OCI-LY1 (cell line): ENCODE measurements around the gene LSAMP.
A peak's percentile ranks its signal among the peaks of the same experiment; 100 is the strongest.

Experiments used
- H2AFZ ChIP-seq: fragments of 200-600 bp; sonication (generic), shearing (Covaris generic); 2 replicates; pipeline ENCODE4 v1.6.0; 2014; ENCODE audit warnings: antibody characterized with exemption, mild to moderate bottlenecking, low read length
- H3F3A ChIP-seq: fragments of 200-600 bp; sonication (generic), shearing (Covaris generic); 2 replicates; pipeline ENCODE4 v1.6.0; 2014; ENCODE audit warnings: mild to moderate bottlenecking, antibody characterized with exemption, low read length, moderate library complexity; ENCODE audit not compliant: insufficient read depth
- H3K27ac ChIP-seq: fragments of 200-600 bp; sonication (generic); 2 replicates; pipeline ENCODE4 v1.5.1; 2014; ENCODE audit warnings: low read length, mixed run types, mild to moderate bottlenecking, low read depth; ENCODE audit not compliant: poor library complexity, severe bottlenecking
- H3K27me3 ChIP-seq: fragments of 200-600 bp; sonication (generic); 2 replicates; pipeline ENCODE4 v1.6.0; 2014; ENCODE audit warnings: antibody characterized with exemption, mild to moderate bottlenecking, low read length, moderate library complexity; ENCODE audit not compliant: insufficient read depth
- H3K36me3 ChIP-seq: fragments of 200-600 bp; sonication (generic); 2 replicates; pipeline ENCODE4 v1.6.1; 2014; ENCODE audit warnings: mild to moderate bottlenecking, antibody characterized with exemption, low read length, moderate library complexity, mixed read lengths; ENCODE audit not compliant: insufficient read depth
- H3K4me1 ChIP-seq: fragments of 200-600 bp; sonication (generic); 2 replicates; pipeline ENCODE4 v1.5.1; 2014; ENCODE audit warnings: mild to moderate bottlenecking, low read length, moderate library complexity; ENCODE audit not compliant: insufficient read depth, severe bottlenecking
- H3K4me2 ChIP-seq: fragments of 200-600 bp; sonication (generic), shearing (Covaris generic); 2 replicates; pipeline ENCODE4 v1.6.1; 2014; ENCODE audit warnings: low read length
- H3K4me3 ChIP-seq: fragments of 200-600 bp; sonication (generic); 2 replicates; pipeline ENCODE4 v1.5.1; 2014; ENCODE audit warnings: low read length, low read depth, mild to moderate bottlenecking, mixed read lengths; ENCODE audit not compliant: poor library complexity, severe bottlenecking
- H3K79me2 ChIP-seq: fragments of 200-600 bp; shearing (Covaris generic); 2 replicates; pipeline ENCODE4 v1.6.1; 2016; ENCODE audit warnings: mixed run types, low read length, mixed read lengths; ENCODE audit not compliant: insufficient read depth
- H3K9ac ChIP-seq: fragments of 200-600 bp; sonication (generic), shearing (Covaris generic); 2 replicates; pipeline ENCODE4 v1.6.1; 2014; ENCODE audit warnings: mild to moderate bottlenecking, low read length, mixed read lengths
- H3K9me2 ChIP-seq: fragments of 200-600 bp; sonication (generic), shearing (Covaris generic); 2 replicates; pipeline ENCODE4 v1.6.1; 2014; ENCODE audit warnings: low read depth, mild to moderate bottlenecking, low read length, mixed read lengths
- H3K9me3 ChIP-seq: fragments of 200-600 bp; shearing (Covaris generic); 2 replicates; pipeline ENCODE4 v1.6.1; 2014; ENCODE audit warnings: low read length, mixed read lengths
- H4K20me1 ChIP-seq: fragments of 200-600 bp; sonication (generic), shearing (Covaris generic); 2 replicates; pipeline ENCODE4 v1.6.0; 2016; ENCODE audit warnings: mild to moderate bottlenecking, low read length; ENCODE audit not compliant: insufficient read depth
- EZH2 ChIP-seq: fragments of 200-600 bp; sonication (generic), shearing (Covaris generic); IDR thresholded peaks from 2 replicates; pipeline ENCODE4 v1.8.0; 2017; ENCODE audit warnings: borderline replicate concordance, mixed run types, mild to moderate bottlenecking, antibody characterized with exemption, low read length, moderate library complexity, mixed read lengths
- TF ChIP-seq, protein P1 (sequence below): fragments of 200-600 bp; sonication (generic), shearing (Covaris generic); IDR thresholded peaks from 2 replicates; pipeline ENCODE4 v1.5.1; 2017; ENCODE audit warnings: mild to moderate bottlenecking, antibody characterized with exemption, low read length, moderate library complexity, mixed read lengths

LSAMP gene

DNA sequence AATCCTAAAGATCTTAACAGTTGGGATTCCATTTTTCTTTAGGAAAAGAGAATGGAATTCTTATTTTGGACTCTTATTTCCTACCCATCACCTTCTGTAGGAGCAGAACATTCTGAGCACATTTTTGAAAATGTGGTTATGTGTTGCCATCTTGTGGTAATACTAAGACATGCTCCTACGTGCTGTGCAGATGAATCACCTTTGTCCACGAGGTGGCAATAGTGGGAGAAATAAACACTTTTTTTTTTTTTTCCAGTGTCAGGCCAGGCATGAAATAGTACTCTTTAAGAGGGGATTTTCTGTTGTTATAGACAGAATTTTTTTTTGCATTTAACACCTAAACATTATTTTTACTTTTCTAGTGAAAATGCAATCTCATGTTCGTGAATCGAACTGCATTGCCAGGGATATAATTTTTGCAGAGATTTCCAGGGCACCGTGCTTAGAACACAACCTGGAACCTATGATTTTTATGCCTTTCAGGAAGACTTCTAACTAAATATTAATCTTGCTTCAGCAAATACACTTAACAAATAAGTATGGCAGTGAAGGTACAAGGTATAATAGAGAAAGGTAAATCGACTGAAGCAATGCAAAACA is 625.4 kb downstream of the LSAMP start:
- H2AFZ ChIP-seq: no peak overlapping the region
- H3K36me3 ChIP-seq: no peaks in the 10 kb centered on the region

DNA sequence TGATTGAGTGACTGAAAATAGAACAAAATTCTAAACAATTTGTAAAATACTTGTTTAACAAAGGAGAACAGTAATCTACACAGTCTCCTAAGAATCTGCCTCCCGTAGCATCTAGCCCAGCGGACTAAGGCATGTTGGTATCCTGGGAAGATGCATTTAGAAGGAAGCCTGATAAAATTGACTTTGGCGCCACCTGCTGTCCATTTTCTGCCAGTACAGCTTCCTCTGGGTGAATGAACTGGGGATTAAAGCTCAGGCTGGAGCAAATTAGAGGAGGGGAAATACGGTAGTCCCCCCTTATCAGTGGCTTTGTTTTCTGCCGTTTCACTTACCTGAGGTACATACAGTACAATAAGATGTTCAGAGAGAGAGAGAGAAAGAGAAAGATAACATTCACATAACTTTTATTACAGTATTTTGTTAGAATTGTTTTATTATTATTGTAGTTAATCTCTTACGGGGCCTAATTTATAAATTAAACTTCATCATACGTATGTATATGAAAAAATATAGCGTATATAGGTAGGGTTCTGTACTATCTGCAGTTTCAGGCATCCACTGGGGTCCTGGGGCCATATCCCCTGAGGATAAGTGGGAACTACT is 630.4 kb downstream of the LSAMP start:
- H3K79me2 ChIP-seq: no peaks in the 10 kb centered on the region
- no peaks in the 10 kb centered on the region for H3K4me1 ChIP-seq
- no peak for TF ChIP-seq EZH2
- TF ChIP-seq, protein P1, sequence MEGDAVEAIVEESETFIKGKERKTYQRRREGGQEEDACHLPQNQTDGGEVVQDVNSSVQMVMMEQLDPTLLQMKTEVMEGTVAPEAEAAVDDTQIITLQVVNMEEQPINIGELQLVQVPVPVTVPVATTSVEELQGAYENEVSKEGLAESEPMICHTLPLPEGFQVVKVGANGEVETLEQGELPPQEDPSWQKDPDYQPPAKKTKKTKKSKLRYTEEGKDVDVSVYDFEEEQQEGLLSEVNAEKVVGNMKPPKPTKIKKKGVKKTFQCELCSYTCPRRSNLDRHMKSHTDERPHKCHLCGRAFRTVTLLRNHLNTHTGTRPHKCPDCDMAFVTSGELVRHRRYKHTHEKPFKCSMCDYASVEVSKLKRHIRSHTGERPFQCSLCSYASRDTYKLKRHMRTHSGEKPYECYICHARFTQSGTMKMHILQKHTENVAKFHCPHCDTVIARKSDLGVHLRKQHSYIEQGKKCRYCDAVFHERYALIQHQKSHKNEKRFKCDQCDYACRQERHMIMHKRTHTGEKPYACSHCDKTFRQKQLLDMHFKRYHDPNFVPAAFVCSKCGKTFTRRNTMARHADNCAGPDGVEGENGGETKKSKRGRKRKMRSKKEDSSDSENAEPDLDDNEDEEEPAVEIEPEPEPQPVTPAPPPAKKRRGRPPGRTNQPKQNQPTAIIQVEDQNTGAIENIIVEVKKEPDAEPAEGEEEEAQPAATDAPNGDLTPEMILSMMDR: peak; percentile 92
- H4K20me1 ChIP-seq: no peaks in the 10 kb centered on the region
- H3K9me2 ChIP-seq: no peaks in the 10 kb centered on the region
- H3K27me3 ChIP-seq: no peaks in the 10 kb centered on the region
- no peaks in the 10 kb centered on the region for H3F3A ChIP-seq
- no peaks in the 10 kb centered on the region for H3K36me3 ChIP-seq
- H3K9me3 ChIP-seq: no peaks in the 10 kb centered on the region
- H3K9ac ChIP-seq: no peak overlapping the region
- H2AFZ ChIP-seq: no peak overlapping the region
- H3K4me3 ChIP-seq: no peak overlapping the region
- no peak overlapping the region for H3K4me2 ChIP-seq
- no peak overlapping the region for H3K27ac ChIP-seq

More for the DNA sequence above, 625.4 kb downstream of the LSAMP start:
- H3K4me2 ChIP-seq: no peak overlapping the region
- H3K9ac ChIP-seq: no peak overlapping the region
- H3K9me2 ChIP-seq: no peaks in the 10 kb centered on the region
- H3K79me2 ChIP-seq: no peaks in the 10 kb centered on the region
- no peaks in the 10 kb centered on the region for H3K27me3 ChIP-seq
- H3F3A ChIP-seq: no peaks in the 10 kb centered on the region
- H3K4me1 ChIP-seq: no peaks in the 10 kb centered on the region
- no peaks in the 10 kb centered on the region for H4K20me1 ChIP-seq
- no peaks in the 10 kb centered on the region for H3K9me3 ChIP-seq
- no peak overlapping the region for H3K4me3 ChIP-seq
- no peak overlapping the region for H3K27ac ChIP-seq
- TF ChIP-seq EZH2: no peak
- TF ChIP-seq, protein P1: peak; percentile 100

DNA sequence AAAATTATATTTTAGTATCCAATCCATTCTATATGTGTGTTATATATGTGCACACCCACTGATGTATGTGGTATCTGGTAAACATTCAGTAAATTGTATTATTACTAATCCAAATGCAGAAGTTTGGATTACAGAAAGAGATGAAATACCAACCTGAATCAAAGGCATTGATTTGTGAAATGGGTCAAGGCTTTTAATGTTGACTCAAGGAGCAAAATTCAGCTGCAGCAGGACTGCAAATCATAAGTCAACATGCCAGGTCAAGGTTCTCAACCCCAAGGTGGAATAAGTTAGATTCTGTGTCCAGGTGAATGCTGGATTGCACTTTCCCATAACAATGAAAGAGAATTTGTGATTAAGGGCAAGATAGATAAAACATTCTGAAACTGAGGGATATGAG is 631.3 kb downstream of the LSAMP start:
- Histone ChIP-seq H3F3A (no peaks in the 10 kb centered on the region), H3K79me2 (no peaks in the 10 kb centered on the region), H3K9me2 (no peaks in the 10 kb centered on the region), H3K9me3 (no peaks in the 10 kb centered on the region), H3K4me3 (no peak overlapping the region), H3K27me3 (no peaks in the 10 kb centered on the region), H3K4me2 (no peak overlapping the region), H2AFZ (no peak overlapping the region), H3K9ac (no peak overlapping the region), H3K36me3 (no peaks in the 10 kb centered on the region), H3K27ac (no peak overlapping the region), H4K20me1 (no peaks in the 10 kb centered on the region), H3K4me1 (no peaks in the 10 kb centered on the region)
- TF ChIP-seq, protein P1: no peak
- no peak for TF ChIP-seq EZH2
